Kidney (tissue), 14 donors: ENCODE measurements around the gene CLEC9A. TPM values are rescaled to one million over a fixed set of nuclear protein-coding genes. Genes with fewer than 3 reads are reported as not detected.

Experiments used
- DNase-seq, 5 donors: peaks; one replicate each; pipeline ENCODE4 v3.0.0-alpha.2; 2013 to 2020
- FAIRE-seq: peaks from 2 replicates; lab custom pipeline; 2012; peaks lifted over from hg19 to GRCh38; lab: Jason Lieb, UNC
- H3K27ac ChIP-seq, 2 donors: one replicate each; pipeline ENCODE4 v1.7.0; 2013; ENCODE audit warnings: low read depth in 2 of 2, low read length in 2 of 2, inconsistent platforms in 1 of 2
- H3K27me3 ChIP-seq: one replicate; pipeline ENCODE4 v1.7.1; 2013; ENCODE audit warnings: low read length, inconsistent platforms; ENCODE audit not compliant: control insufficient read depth, insufficient read depth
- H3K36me3 ChIP-seq, 3 donors: one replicate each; pipeline versions ENCODE4 v1.7.0 to v1.7.1; 2013; ENCODE audit warnings: low read length in 3 of 3, control low read depth in 1 of 3, inconsistent platforms in 1 of 3; ENCODE audit not compliant: insufficient read depth in 3 of 3, control insufficient read depth in 2 of 3
- H3K4me1 ChIP-seq, 3 donors: one replicate each; pipeline versions ENCODE4 v1.7.0 to v1.7.1; 2013; ENCODE audit warnings: low read length in 3 of 3, inconsistent platforms in 1 of 3, low read depth in 1 of 3; ENCODE audit not compliant: control insufficient read depth in 2 of 3, insufficient read depth in 2 of 3
- H3K4me3 ChIP-seq, 3 donors: one replicate each; pipeline versions ENCODE4 v1.7.0 to v1.8.1; 2013; ENCODE audit warnings: low read length in 3 of 3, control low read depth in 1 of 3, inconsistent platforms in 1 of 3
- H3K9ac ChIP-seq, 3 donors: one replicate each; pipeline versions ENCODE4 v1.7.0 to v1.7.1; 2013; ENCODE audit warnings: low read length in 3 of 3, control low read depth in 1 of 3, inconsistent platforms in 1 of 3
- H3K9me3 ChIP-seq, 3 donors: one replicate each; pipeline versions ENCODE4 v1.7.0 to v1.7.1; 2013; ENCODE audit warnings: low read length in 3 of 3, control low read depth in 1 of 3, inconsistent platforms in 1 of 3; ENCODE audit not compliant: control insufficient read depth in 2 of 3, insufficient read depth in 1 of 3
- CTCF ChIP-seq: IDR thresholded peaks from 3 replicates; pipeline ENCODE4 v1.5.1; 2012; ENCODE audit warnings: mild to moderate bottlenecking, moderate library complexity, borderline replicate concordance; ENCODE audit not compliant: insufficient read depth; ENCODE audit errors: extremely low read depth
- intact Hi-C: fragments of 100-400 bp; cut with DNase I; formaldehyde crosslinking; loops from one replicate; pipeline ENCODE4 v1.11.1; 2022
- polyA plus RNA-seq: library from polyadenylated mRNA; stranded (reverse); fragments of 350-450 nt; fragmentation: Illumina TruSeq; extraction: RNeasy Lipid Tissue Mini Kit (QIAGEN cat#74804); gene quantifications from one replicate; pipeline ENCODE4 v1.2.3, GENCODE V29; 2014; ENCODE audit warnings: low read depth, low replicate concordance; ENCODE audit not compliant: insufficient read depth
- total RNA-seq: library from RNA; stranded (reverse); fragmentation: NEBNext Ultra II Directional; extraction: Animal tissue kit (Norgen Biotek cat#: 25700); gene quantifications from one replicate; pipeline ENCODE4 v1.2.1, GENCODE V29; 2021
- donor health status: control.
- donor health status: control.
- donor health status: control.
- donor health status: control.
- donor health status: control.
- donor health status: DM: yes; HTN: yes; CAD: no.
- donor health status: Normal renal cell carcinoma (clear cell type).

The CLEC9A gene
- total and polyA plus RNA-seq, 2 donors from 2014 or later = 0.57 TPM; not detected in 1

GRCh38 chr12:10069976-10070375 is 39.5 kb downstream of the CLEC9A start:
- no peak for TF ChIP-seq CTCF
- FAIRE-seq = no peak
- intact Hi-C loops = no loop called here

GRCh38 chr12:10070380-10070779 is 39.9 kb downstream of the CLEC9A start:
- intact Hi-C loops = no loop called here
- H3K4me3 ChIP-seq = no peak overlapping the region
- no peaks in the 10 kb centered on the region for H3K27me3 ChIP-seq
- H3K9me3 ChIP-seq = no peaks in the 10 kb centered on the region
- TF ChIP-seq CTCF = no peak
- H3K27ac ChIP-seq = no peak overlapping the region
- no peaks in the 10 kb centered on the region for H3K4me1 ChIP-seq
- no peak for FAIRE-seq
- H3K9ac ChIP-seq = no peak overlapping the region
- H3K36me3 ChIP-seq = no peaks in the 10 kb centered on the region
- DNase-seq = no peak

More at GRCh38 chr12:10069976-10070375, 39.5 kb downstream of the CLEC9A start:
- H3K9me3 ChIP-seq = no peaks in the 10 kb centered on the region
- no peak overlapping the region for H3K9ac ChIP-seq
- no peaks in the 10 kb centered on the region for H3K36me3 ChIP-seq
- no peaks in the 10 kb centered on the region for H3K4me1 ChIP-seq
- H3K4me3 ChIP-seq = no peak overlapping the region
- H3K27me3 ChIP-seq = no peaks in the 10 kb centered on the region
- no peak overlapping the region for H3K27ac ChIP-seq
- no peak for DNase-seq

DNA sequence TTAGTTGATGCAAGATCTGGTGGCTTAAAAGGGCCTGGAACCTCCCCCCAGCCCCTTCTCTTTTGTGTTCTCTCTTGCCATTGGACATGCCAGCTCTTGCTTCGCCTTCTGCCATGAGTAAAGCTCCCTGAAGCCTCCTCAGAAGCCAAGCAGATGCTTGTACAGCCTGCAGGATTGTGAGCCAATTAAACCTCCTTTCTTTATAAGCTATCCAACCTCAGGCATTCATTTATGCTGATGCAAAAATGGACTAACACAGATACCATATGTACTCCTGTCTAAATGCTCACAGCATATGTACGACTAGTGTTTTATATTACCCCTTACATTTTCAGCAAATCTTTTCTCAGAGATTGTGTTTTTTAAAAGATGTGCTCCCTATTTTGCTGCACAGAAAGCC is 41.6 kb downstream of the CLEC9A start:
- no peak for FAIRE-seq
- no peaks in the 10 kb centered on the region for H3K36me3 ChIP-seq
- no peaks in the 10 kb centered on the region for H3K4me1 ChIP-seq
- no peak overlapping the region for H3K9ac ChIP-seq
- H3K27me3 ChIP-seq = no peaks in the 10 kb centered on the region
- no peaks in the 10 kb centered on the region for H3K9me3 ChIP-seq
- no peak overlapping the region for H3K27ac ChIP-seq
- no peak for DNase-seq
- H3K4me3 ChIP-seq = no peak overlapping the region
- TF ChIP-seq CTCF = no peak
- intact Hi-C loops = no loop called here

- no peak overlapping the region for H3K9ac ChIP-seq
- FAIRE-seq (no peak), DNase-seq (no peak)
- no peaks in the 10 kb centered on the region for H3K36me3 ChIP-seq
- H3K9me3 ChIP-seq = no peaks in the 10 kb centered on the region
- no peak for TF ChIP-seq CTCF
- intact Hi-C loops = no loop called here
- no peaks in the 10 kb centered on the region for H3K27me3 ChIP-seq
- no peak overlapping the region for H3K4me3 ChIP-seq
- no peaks in the 10 kb centered on the region for H3K4me1 ChIP-seq
- H3K27ac ChIP-seq = no peak overlapping the region
These were observed 42.8 kb downstream of the CLEC9A start for GRCh38 chr12:10073261-10073660.
